ENCODE measurements around the gene MERTK.

GRCh38 chr2:111936881-111937280, 38.5 kb downstream of the MERTK start:
- TF ChIP-seq CTCF (conservative IDR thresholded peaks at IDR 0.05; ENCODE audit: low read length) (no peak), EZH2phosphoT487 (IDR thresholded peaks at IDR 0.05; ENCODE audit: borderline replicate concordance) (no peak)

All from Loucy (cell line).